OCI-LY7 (cell line): ENCODE measurements around the gene MCM5. TPM values are rescaled to one million over a fixed set of nuclear protein-coding genes. Genes with fewer than 3 reads are reported as not detected.
A peak's percentile ranks its signal among the peaks of the same experiment; 100 is the strongest.
"Not testable (repeated sequence)": the region's sequence is repeated elsewhere in the genome, so short reads cannot be mapped to it uniquely, and the experiment has no call there.

Source experiments
- BruUV-seq: library from RNA; stranded (reverse); fragments of 400-500 nt; replicated peaks from 2 replicates; lab custom pipeline; 2021; lab: Mats Ljungman, UMichigan
- CTCF ChIA-PET: fragments of 300-600 bp; sonication (Branson Sonifier 250); formaldehyde crosslinking; loops from one replicate; lab custom pipeline; 2022; ENCODE audit warnings: antibody characterized with exemption; ENCODE audit not compliant: unreplicated experiment; lab: Charles Lee
- POLR2A ChIA-PET: fragments of 300-600 bp; sonication (Branson Sonifier 250); formaldehyde crosslinking; loops from one replicate; lab custom pipeline; 2022; ENCODE audit warnings: antibody characterized with exemption; lab: Charles Lee
- DNase-seq: peaks from one replicate; pipeline ENCODE4 v3.0.0-alpha.2; 2015; ENCODE audit warnings: low spot score
- H2AFZ ChIP-seq: fragments of 200-600 bp; sonication (generic), shearing (Covaris generic); 2 replicates; pipeline ENCODE4 v1.6.1; 2014; ENCODE audit warnings: mild to moderate bottlenecking, antibody characterized with exemption, low read length, moderate library complexity
- H3K27ac ChIP-seq: fragments of 200-600 bp; sonication (generic); 2 replicates; pipeline ENCODE4 v1.5.1; 2014; ENCODE audit warnings: mixed run types, low read depth, mild to moderate bottlenecking, moderate library complexity, low read length, inconsistent platforms; ENCODE audit not compliant: poor library complexity, severe bottlenecking
- H3K36me3 ChIP-seq: fragments of 200-600 bp; sonication (generic); 2 replicates; pipeline ENCODE4 v1.6.1; 2014; ENCODE audit warnings: mild to moderate bottlenecking, antibody characterized with exemption, low read length, moderate library complexity, mixed read lengths; ENCODE audit not compliant: insufficient read depth
- H3K4me1 ChIP-seq: fragments of 200-600 bp; sonication (generic); 2 replicates; pipeline ENCODE4 v1.5.1; 2014; ENCODE audit warnings: mild to moderate bottlenecking, low read length; ENCODE audit not compliant: insufficient read depth, poor library complexity, severe bottlenecking
- H3K4me2 ChIP-seq: fragments of 200-600 bp; sonication (generic); 2 replicates; pipeline ENCODE4 v1.6.1; 2014; ENCODE audit warnings: mild to moderate bottlenecking, low read length
- H3K4me3 ChIP-seq: fragments of 200-600 bp; sonication (generic); 2 replicates; pipeline ENCODE4 v1.5.1; 2014; ENCODE audit warnings: mild to moderate bottlenecking, low read depth, low read length; ENCODE audit not compliant: poor library complexity, severe bottlenecking
- H3K79me2 ChIP-seq: fragments of 200-600 bp; sonication (generic); 2 replicates; pipeline ENCODE4 v1.6.1; 2016; ENCODE audit warnings: low read depth, mild to moderate bottlenecking, low read length, moderate library complexity, mixed read lengths; ENCODE audit not compliant: insufficient read depth
- H3K9me2 ChIP-seq: fragments of 200-600 bp; sonication (generic); 2 replicates; pipeline ENCODE4 v1.6.1; 2016; ENCODE audit warnings: mild to moderate bottlenecking, low read length, mixed read lengths; ENCODE audit not compliant: insufficient read depth
- H3K9me3 ChIP-seq: fragments of 200-600 bp; sonication (generic); 2 replicates; pipeline ENCODE4 v1.6.1; 2014; ENCODE audit warnings: mild to moderate bottlenecking, mixed run types, low read length, mixed read lengths
- H4K20me1 ChIP-seq: fragments of 200-600 bp; sonication (generic); 2 replicates; pipeline ENCODE4 v1.6.1; 2014; ENCODE audit warnings: mild to moderate bottlenecking, antibody characterized with exemption, low read length, moderate library complexity, mixed read lengths; ENCODE audit not compliant: insufficient read depth
- EZH2phosphoT487 ChIP-seq: fragments of 200-600 bp; sonication (generic); IDR thresholded peaks from 2 replicates; pipeline ENCODE4 v1.6.1; 2018; ENCODE audit warnings: low read depth, borderline replicate concordance, mild to moderate bottlenecking, mixed run types, antibody characterized with exemption, low read length, moderate library complexity, mixed read lengths
- intact Hi-C: fragments of 100-400 bp; cut with micrococcal nuclease; formaldehyde crosslinking; loops from one replicate; pipeline ENCODE4 v1.10.0; 2022; ENCODE audit not compliant: unreplicated experiment
- total RNA-seq, 2 experiments: library from RNA; depleted of rRNA in 1 of 2; stranded (reverse); fragments of >200 nt in 1 of 2; shearing (Covaris generic) in 1 of 2; gene quantifications; 2 replicates each; pipeline ENCODE4 v1.2.3, GENCODE V29; 2014 to 2022
- TF ChIP-seq, protein P1 (sequence below): fragments of 200-600 bp; sonication (generic); conservative IDR thresholded peaks from 2 replicates; pipeline ENCODE4 v1.5.1; 2014; ENCODE audit warnings: mild to moderate bottlenecking, antibody characterized with exemption, low read length, moderate library complexity, mixed read lengths

The MCM5 gene
- total RNA-seq, 2 experiments from 2014 or later: 242 to 360 TPM

DNA sequence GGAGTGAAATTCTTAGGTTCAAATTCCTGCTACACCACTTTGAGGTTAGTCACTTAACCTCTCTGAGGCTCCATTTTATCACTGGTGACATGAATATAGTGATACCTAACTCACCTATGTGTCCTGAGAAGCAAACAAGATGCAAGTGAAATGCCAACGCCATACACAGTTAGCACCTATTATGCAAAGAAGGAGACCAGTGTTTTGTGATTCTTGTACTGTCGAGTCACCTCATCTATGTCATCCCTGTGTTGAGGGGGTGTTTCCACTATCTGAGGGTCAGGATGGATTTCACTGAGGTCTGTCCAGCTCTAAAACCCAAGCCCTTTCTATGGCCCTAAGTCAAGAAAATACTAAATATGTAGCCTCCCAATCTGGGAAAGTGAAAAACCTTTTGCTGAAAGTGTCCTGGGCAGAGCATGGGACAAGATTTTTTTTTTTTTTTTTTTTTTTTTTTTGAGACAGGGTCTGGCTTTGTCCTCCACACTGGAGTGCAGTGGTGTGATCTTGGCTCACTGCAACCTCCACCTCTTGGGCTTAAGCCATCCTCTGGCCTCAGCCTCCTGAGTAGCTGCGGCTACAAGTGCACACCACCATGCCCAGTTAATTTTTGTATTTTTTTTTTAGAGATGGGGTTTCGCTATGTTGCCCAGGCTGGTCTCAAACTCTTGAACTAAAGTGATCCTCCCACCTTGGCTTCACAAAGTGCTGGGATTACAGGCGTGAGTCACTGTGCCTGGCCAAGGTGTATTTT is 5.0 kb upstream of the MCM5 start:
- Histone ChIP-seq H3K4me3 (no peak overlapping the region), H3K79me2 (no peaks in the 10 kb centered on the region; the same call in 1 of the 2 replicates), H3K9me2 (no peaks in the 10 kb centered on the region), H3K9me3 (no peaks in the 10 kb centered on the region; the same call in 1 of the 2 replicates), H3K36me3 (no peaks in the 10 kb centered on the region), H2AFZ (peak overlapping the region; percentile 53; the same call in 1 of the 2 replicates), H4K20me1 (no peaks in the 10 kb centered on the region), H3K4me2 (no peak overlapping the region), H3K4me1 (peaks cover 58% of the 10 kb centered on the region), H3K27ac (no peak overlapping the region)
- BruUV-seq: no TSS peak
- intact Hi-C loops: no loop called here
- ChIA-PET POLR2A (interaction anchor here (0.7 to 0.9 kb wide), 3 partner anchors 15 to 1867 kb away, joined by 3 to 6 read pairs (median 3); no protein-coding TSS in a partner anchor), CTCF (interaction anchor here (0.6 kb wide), 1 partner anchor 44 kb away, joined by 3 read pairs; no protein-coding TSS in a partner anchor)
- no peak for TF ChIP-seq EZH2phosphoT487
- DNase-seq: no peak

DNA sequence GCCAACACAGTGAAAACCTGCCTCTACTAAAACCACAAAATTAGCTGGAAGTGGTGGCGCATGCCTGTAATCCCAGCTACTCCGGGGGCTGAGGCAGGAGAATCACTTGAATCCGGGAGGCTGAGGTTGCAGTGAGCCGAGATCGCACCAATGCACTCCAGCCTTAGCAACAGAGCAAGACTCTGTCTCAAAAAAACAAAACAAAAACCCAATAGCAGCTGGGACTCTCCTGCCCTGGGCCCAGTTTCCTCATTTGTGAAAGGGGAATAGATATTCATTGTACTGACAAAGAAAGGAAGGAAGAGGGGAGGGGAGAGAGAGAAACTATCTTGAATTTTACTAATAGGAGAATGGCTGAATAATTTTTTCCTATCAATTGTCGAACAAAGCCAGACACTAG is 3.3 kb upstream of the MCM5 start:
- POLR2A ChIA-PET: interaction anchor here (0.6 to 3.1 kb wide), 4 partner anchors 12 to 45 kb away, joined by 3 to 13 read pairs (median 5); partner anchors contain the start of gene HMOX1
- BruUV-seq, intact Hi-C loops, CTCF ChIA-PET, H4K20me1 ChIP-seq, H3K9me2 ChIP-seq, H3K4me3 ChIP-seq, H3K9me3 ChIP-seq: not testable (repeated sequence)
- H3K79me2 ChIP-seq: peaks cover 16% of the 10 kb centered on the region
- peaks cover 65% of the 10 kb centered on the region for H3K4me1 ChIP-seq
- peak; percentile 47 for DNase-seq
- peak overlapping the region; percentile 66 for H3K27ac ChIP-seq
- peaks cover 13% of the 10 kb centered on the region for H3K36me3 ChIP-seq
- peak overlapping the region; percentile 52 for H3K4me2 ChIP-seq
- peak overlapping the region; percentile 84 for H2AFZ ChIP-seq

- H3K9me2 ChIP-seq: no peaks in the 10 kb centered on the region
- CTCF ChIA-PET: no interaction called here
- H2AFZ ChIP-seq: peak overlapping the region; percentile 84; the same call in 1 of the 2 replicates
- H3K9me3 ChIP-seq: no peaks in the 10 kb centered on the region; the same call in 1 of the 2 replicates
- peak; percentile 33 for DNase-seq
- H3K79me2 ChIP-seq: peaks cover 23% of the 10 kb centered on the region
- no TSS peak for BruUV-seq
- peak overlapping the region; percentile 20 for H3K4me3 ChIP-seq
- peak overlapping the region; percentile 52 for H3K4me2 ChIP-seq
- H3K4me1 ChIP-seq: peaks cover 65% of the 10 kb centered on the region
- peaks cover 6% of the 10 kb centered on the region; the same call in 1 of the 2 replicates for H4K20me1 ChIP-seq
- peak overlapping the region; percentile 66 for H3K27ac ChIP-seq
- peaks cover 20% of the 10 kb centered on the region for H3K36me3 ChIP-seq
- intact Hi-C loops: no loop called here
- TF ChIP-seq, protein P1, sequence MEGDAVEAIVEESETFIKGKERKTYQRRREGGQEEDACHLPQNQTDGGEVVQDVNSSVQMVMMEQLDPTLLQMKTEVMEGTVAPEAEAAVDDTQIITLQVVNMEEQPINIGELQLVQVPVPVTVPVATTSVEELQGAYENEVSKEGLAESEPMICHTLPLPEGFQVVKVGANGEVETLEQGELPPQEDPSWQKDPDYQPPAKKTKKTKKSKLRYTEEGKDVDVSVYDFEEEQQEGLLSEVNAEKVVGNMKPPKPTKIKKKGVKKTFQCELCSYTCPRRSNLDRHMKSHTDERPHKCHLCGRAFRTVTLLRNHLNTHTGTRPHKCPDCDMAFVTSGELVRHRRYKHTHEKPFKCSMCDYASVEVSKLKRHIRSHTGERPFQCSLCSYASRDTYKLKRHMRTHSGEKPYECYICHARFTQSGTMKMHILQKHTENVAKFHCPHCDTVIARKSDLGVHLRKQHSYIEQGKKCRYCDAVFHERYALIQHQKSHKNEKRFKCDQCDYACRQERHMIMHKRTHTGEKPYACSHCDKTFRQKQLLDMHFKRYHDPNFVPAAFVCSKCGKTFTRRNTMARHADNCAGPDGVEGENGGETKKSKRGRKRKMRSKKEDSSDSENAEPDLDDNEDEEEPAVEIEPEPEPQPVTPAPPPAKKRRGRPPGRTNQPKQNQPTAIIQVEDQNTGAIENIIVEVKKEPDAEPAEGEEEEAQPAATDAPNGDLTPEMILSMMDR: no peak
- TF ChIP-seq EZH2phosphoT487: no peak
- POLR2A ChIA-PET: interaction anchor here (0.6 to 3.1 kb wide), 10 partner anchors 12 to 1908 kb away, joined by 3 to 13 read pairs (median 4); partner anchors contain the start of gene HMOX1
These were observed 2.6 kb upstream of the MCM5 start for GRCh38 chr22:35397095-35397904.
